Measurements from ENCODE around the gene DPP6.
"Not testable (repeated sequence)": the region's sequence is repeated elsewhere in the genome, so short reads cannot be mapped to it uniquely, and the experiment has no call there.

GRCh38 chr7:154162921-154163320 lies 110.7 kb downstream of the DPP6 start:
- not testable (repeated sequence) for TF ChIP-seq CTCF (IDR thresholded peaks at IDR 0.05 in 2 of 3, conservative IDR thresholded peaks at IDR 0.05 in 1 of 3; ENCODE audit: insufficient read depth in 2 of 3, low read depth in 1 of 3, low read length in 3 of 3); ZNF282 (CRISPR knock-in tag; IDR thresholded peaks at IDR 0.05); BCLAF1 (IDR thresholded peaks at IDR 0.05; ENCODE audit: borderline replicate concordance in 1 of 2, control insufficient read depth in 1 of 2, low read depth in 2 of 2, low read length in 1 of 2); CEBPB (tag; IDR thresholded peaks at IDR 0.05); POLR2A (conservative IDR thresholded peaks at IDR 0.05); EP300 (IDR thresholded peaks at IDR 0.05; ENCODE audit: low read length); CREM (IDR thresholded peaks at IDR 0.05; ENCODE audit: low read depth); ZNF311 (CRISPR knock-in tag; IDR thresholded peaks at IDR 0.05); ATF1 (CRISPR knock-in tag; IDR thresholded peaks at IDR 0.05); ATF1 (tag; IDR thresholded peaks at IDR 0.05); NCOA2 (IDR thresholded peaks at IDR 0.05; ENCODE audit: partially characterized antibody in 2 of 2); CEBPG (CRISPR knock-in tag; IDR thresholded peaks at IDR 0.05); CEBPG (tag; conservative IDR thresholded peaks at IDR 0.05 in 1 of 2, IDR thresholded peaks at IDR 0.05 in 1 of 2)
